ENCODE data around the gene AMMECR1. TPM values are rescaled to one million over a fixed set of nuclear protein-coding genes. Genes with fewer than 3 reads are reported as not detected.
"Not testable (repeated sequence)": the region's sequence is repeated elsewhere in the genome, so short reads cannot be mapped to it uniquely, and the experiment has no call there.

Gene AMMECR1
- total RNA-seq, 1 donor from 2014 or later, result 19.5 TPM

GRCh38 chrX:110257889-110258288 lies 60.0 kb downstream of the AMMECR1 start:
- no peak for DNase-seq

- no peak for DNase-seq
Observed at GRCh38 chrX:110252711-110253110, 65.2 kb downstream of the AMMECR1 start.

GRCh38 chrX:110251961-110252360 lies 65.9 kb downstream of the AMMECR1 start:
- DNase-seq, result no peak

- DNase-seq, result no peak
Observed at GRCh38 chrX:110251526-110251925, 66.4 kb downstream of the AMMECR1 start.

GRCh38 chrX:110250847-110251246 lies 67.0 kb downstream of the AMMECR1 start:
- DNase-seq, result no peak

GRCh38 chrX:110248578-110248977 lies 69.3 kb downstream of the AMMECR1 start:
- no peak for DNase-seq

- DNase-seq, result peak; percentile 37
Observed at GRCh38 chrX:110245011-110245410, 72.9 kb downstream of the AMMECR1 start.

GRCh38 chrX:110242371-110242770 lies 75.5 kb downstream of the AMMECR1 start:
- no peak for DNase-seq

GRCh38 chrX:110241816-110242215 lies 76.1 kb downstream of the AMMECR1 start:
- DNase-seq, result peak; percentile 59

GRCh38 chrX:110238259-110238658 lies 79.6 kb downstream of the AMMECR1 start:
- not testable (repeated sequence) for DNase-seq

- not testable (repeated sequence) for DNase-seq
Observed at GRCh38 chrX:110231485-110231884, 86.4 kb downstream of the AMMECR1 start.

GRCh38 chrX:110229497-110230111 lies 88.3 kb downstream of the AMMECR1 start:
- not testable (repeated sequence) for DNase-seq

GRCh38 chrX:110228453-110228852 lies 89.4 kb downstream of the AMMECR1 start:
- DNase-seq, result no peak

- DNase-seq, result no peak
Observed at GRCh38 chrX:110226931-110227330, 91.0 kb downstream of the AMMECR1 start.

- DNase-seq, result no peak
Observed at GRCh38 chrX:110224926-110225617, 92.8 kb downstream of the AMMECR1 start.

- no peak for DNase-seq
Observed at GRCh38 chrX:110222497-110223257, 95.2 kb downstream of the AMMECR1 start.

GRCh38 chrX:110219920-110220319 lies 98.0 kb downstream of the AMMECR1 start:
- DNase-seq, result no peak

- no peak for DNase-seq
Observed at GRCh38 chrX:110218591-110218990, 99.3 kb downstream of the AMMECR1 start.

- no peak for DNase-seq
Observed at GRCh38 chrX:110216027-110216426, 101.9 kb downstream of the AMMECR1 start.

GRCh38 chrX:110215411-110215810 lies 102.5 kb downstream of the AMMECR1 start:
- no peak for DNase-seq

- DNase-seq, result no peak
Observed at GRCh38 chrX:110214684-110215083, 103.2 kb downstream of the AMMECR1 start.

GRCh38 chrX:110213183-110213582 lies 104.7 kb downstream of the AMMECR1 start:
- no peak for DNase-seq

GRCh38 chrX:110212299-110212698 lies 105.6 kb downstream of the AMMECR1 start:
- DNase-seq, result no peak
